Body of pancreas (tissue), 4 donors: ENCODE data around the gene FANCD2OS.

ENCODE experiments used
- POLR2A ChIP-seq, 3 donors: fragments of 450-650 bp; IDR thresholded peaks; one replicate each; pipeline ENCODE4 v1.6.1; 2016; ENCODE audit warnings: antibody characterized with exemption in 3 of 3, mild to moderate bottlenecking in 2 of 3
- TF ChIP-seq, protein P1 (sequence below), 7 experiments: fragments of 450-650 bp in 4 of 7; fragments of 200-600 bp in 3 of 7; sonication (generic) in 3 of 7; IDR thresholded peaks; one replicate each; pipeline ENCODE4 v1.5.1; 2016 to 2019; ENCODE audit warnings: antibody characterized with exemption in 7 of 7

DNA sequence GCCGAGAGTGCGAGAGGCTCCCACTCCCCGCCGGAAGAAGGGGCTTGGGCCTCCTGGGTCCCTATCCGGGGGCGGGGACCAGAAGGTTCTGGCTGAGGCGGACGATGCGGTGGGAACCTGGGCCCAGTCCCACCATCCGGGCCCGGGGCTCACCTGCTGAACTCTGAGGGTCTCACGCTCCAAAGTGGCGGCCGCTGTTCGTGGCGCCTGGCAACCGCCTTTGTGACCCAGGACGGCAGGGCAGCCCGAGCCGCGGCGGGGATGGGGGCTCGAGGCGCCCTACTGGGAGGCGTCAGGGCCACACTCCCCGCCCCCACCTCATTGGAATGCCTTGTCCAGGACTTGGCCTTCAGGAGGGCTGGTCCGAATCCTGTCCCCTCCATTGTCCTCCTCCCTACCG lies at the start of gene FANCD2OS:
- TF ChIP-seq POLR2A (IDR thresholded peaks at IDR 0.05) = no peak
- TF ChIP-seq, protein P1, sequence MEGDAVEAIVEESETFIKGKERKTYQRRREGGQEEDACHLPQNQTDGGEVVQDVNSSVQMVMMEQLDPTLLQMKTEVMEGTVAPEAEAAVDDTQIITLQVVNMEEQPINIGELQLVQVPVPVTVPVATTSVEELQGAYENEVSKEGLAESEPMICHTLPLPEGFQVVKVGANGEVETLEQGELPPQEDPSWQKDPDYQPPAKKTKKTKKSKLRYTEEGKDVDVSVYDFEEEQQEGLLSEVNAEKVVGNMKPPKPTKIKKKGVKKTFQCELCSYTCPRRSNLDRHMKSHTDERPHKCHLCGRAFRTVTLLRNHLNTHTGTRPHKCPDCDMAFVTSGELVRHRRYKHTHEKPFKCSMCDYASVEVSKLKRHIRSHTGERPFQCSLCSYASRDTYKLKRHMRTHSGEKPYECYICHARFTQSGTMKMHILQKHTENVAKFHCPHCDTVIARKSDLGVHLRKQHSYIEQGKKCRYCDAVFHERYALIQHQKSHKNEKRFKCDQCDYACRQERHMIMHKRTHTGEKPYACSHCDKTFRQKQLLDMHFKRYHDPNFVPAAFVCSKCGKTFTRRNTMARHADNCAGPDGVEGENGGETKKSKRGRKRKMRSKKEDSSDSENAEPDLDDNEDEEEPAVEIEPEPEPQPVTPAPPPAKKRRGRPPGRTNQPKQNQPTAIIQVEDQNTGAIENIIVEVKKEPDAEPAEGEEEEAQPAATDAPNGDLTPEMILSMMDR (IDR thresholded peaks at IDR 0.05) = no peak
